Panc1 (cell line): Measurements from ENCODE around the gene FHIT. TPM values are rescaled to one million over a fixed set of nuclear protein-coding genes. Genes with fewer than 3 reads are reported as not detected.

ENCODE experiments used
- ATAC-seq: fragments of 200-7000 bp; cut with Tn5 transposase; 2 replicates; pipeline ENCODE4 v1.9.1; 2020; ENCODE audit warnings: mild to moderate bottlenecking, moderate library complexity
- BruUV-seq: library from RNA; stranded (reverse); fragments of 400-500 nt; replicated peaks from 2 replicates; lab custom pipeline; 2021; lab: Mats Ljungman, UMichigan
- CTCF ChIA-PET: fragments of 300-600 bp; sonication (Branson Sonifier 250); formaldehyde crosslinking; loops from one replicate; lab custom pipeline; 2022; ENCODE audit warnings: antibody characterized with exemption; lab: Charles Lee
- POLR2A ChIA-PET: fragments of 300-600 bp; sonication (Branson Sonifier 250); formaldehyde crosslinking; loops from one replicate; lab custom pipeline; 2022; ENCODE audit warnings: antibody characterized with exemption; lab: Charles Lee
- DNase-seq: peaks from one replicate; pipeline ENCODE4 v3.0.0-alpha.2; 2010; ENCODE audit warnings: low read depth, low spot score
- H3K27ac ChIP-seq: 2 replicates; pipeline ENCODE4 v1.5.1; 2011; ENCODE audit warnings: mild to moderate bottlenecking, low read length, inconsistent platforms
- H3K27me3 ChIP-seq: fragments of 200-500 bp; sonication (Bioruptor generic); 2 replicates; pipeline ENCODE4 v1.6.0; 2014; ENCODE audit warnings: low read length, inconsistent platforms; ENCODE audit not compliant: control insufficient read depth, insufficient read depth
- H3K36me3 ChIP-seq: fragments of 200-500 bp; sonication (Bioruptor generic); 2 replicates; pipeline ENCODE4 v1.5.1; 2014; ENCODE audit warnings: inconsistent platforms, mild to moderate bottlenecking, low read length, moderate library complexity; ENCODE audit not compliant: control insufficient read depth, insufficient read depth
- H3K4me1 ChIP-seq: 2 replicates; pipeline ENCODE4 v1.5.1; 2011; ENCODE audit warnings: inconsistent platforms, mild to moderate bottlenecking, low read length, moderate library complexity; ENCODE audit not compliant: control insufficient read depth, insufficient read depth
- H3K4me3 ChIP-seq, 2 experiments: 2 replicates each; pipeline ENCODE4 v1.5.1; 2011 to 2012; ENCODE audit warnings: low read depth in 2 of 2, low read length in 2 of 2, mild to moderate bottlenecking in 2 of 2, inconsistent platforms in 1 of 2, moderate library complexity in 1 of 2
- H3K9me3 ChIP-seq: fragments of 200-500 bp; sonication (Bioruptor generic); 2 replicates; pipeline ENCODE4 v1.5.1; 2014; ENCODE audit warnings: low read depth, mild to moderate bottlenecking, inconsistent platforms, low read length, moderate library complexity; ENCODE audit not compliant: control insufficient read depth, insufficient read depth
- POLR2AphosphoS5 ChIP-seq: IDR thresholded peaks from 2 replicates; pipeline ENCODE4 v1.6.1; 2012; ENCODE audit warnings: mild to moderate bottlenecking, low read depth, low read length, moderate library complexity
- SIN3A ChIP-seq: IDR thresholded peaks from 2 replicates; pipeline ENCODE4 v1.6.1; 2012; ENCODE audit warnings: low read depth, mild to moderate bottlenecking, low read length, moderate library complexity, borderline replicate concordance; ENCODE audit not compliant: insufficient read depth
- TCF7L2 ChIP-seq: IDR thresholded peaks from 2 replicates; pipeline ENCODE4 v1.6.1; 2011; ENCODE audit warnings: mild to moderate bottlenecking, low read depth, low read length, inconsistent platforms
- in situ Hi-C: cut with HindIII; loops from 2 replicates; pipeline ENCODE4 v1.10.0; 2016; ENCODE audit warnings: low sequenced_read_pairs, low pct_unique_long_range_greater_than_20kb
- intact Hi-C: fragments of 100-400 bp; cut with micrococcal nuclease; formaldehyde crosslinking; loops from one replicate; pipeline ENCODE4 v1.10.0; 2022; ENCODE audit not compliant: unreplicated experiment
- total RNA-seq: library from RNA; stranded (reverse); gene quantifications from one replicate; pipeline ENCODE4 v1.2.1, GENCODE V29; 2021; ENCODE audit not compliant: unreplicated experiment
- TF ChIP-seq, protein P1 (sequence below): fragments of 450-650 bp; IDR thresholded peaks from 2 replicates; pipeline ENCODE4 v1.5.1; 2017; ENCODE audit warnings: mild to moderate bottlenecking
- TF ChIP-seq, protein P2 (sequence below), 2 experiments: IDR thresholded peaks; 2 replicates each; pipeline ENCODE4 v1.6.1; 2011 to 2012; ENCODE audit warnings: low read depth in 2 of 2, control low read depth in 1 of 2, low read length in 1 of 2, mild to moderate bottlenecking in 1 of 2, moderate library complexity in 1 of 2; ENCODE audit not compliant: insufficient read depth in 1 of 2

FHIT gene
- total RNA-seq, 1 experiment from 2014 or later, result 2.2 TPM

DNA sequence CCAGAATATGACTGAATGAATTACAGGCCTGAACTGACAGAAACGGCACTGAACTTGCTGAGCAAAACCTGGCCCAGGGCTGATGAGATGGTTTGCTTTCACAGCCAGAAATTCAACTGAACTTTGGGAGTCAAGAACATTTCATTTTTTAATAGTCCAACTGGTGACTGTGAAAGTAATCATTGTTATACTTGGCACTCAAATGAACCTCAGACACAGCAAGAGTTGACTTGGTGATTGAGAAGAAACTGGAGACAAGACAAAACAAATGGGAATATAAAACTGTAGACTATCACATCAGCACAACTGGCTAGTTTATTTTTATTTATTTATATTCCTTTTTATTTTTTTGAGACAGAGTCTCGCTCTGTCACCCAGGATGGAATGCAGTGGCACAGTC, 1342.6 kb downstream of the FHIT start:
- in situ Hi-C loops, result no loop called here
- ChIA-PET CTCF (no interaction called here), POLR2A (no interaction called here)
- Histone ChIP-seq H3K27ac (no peak overlapping the region), H3K4me3 (no peak overlapping the region), H3K36me3 (no peaks in the 10 kb centered on the region), H3K4me1 (no peaks in the 10 kb centered on the region), H3K9me3 (no peaks in the 10 kb centered on the region), H3K27me3 (no peaks in the 10 kb centered on the region)
- intact Hi-C loops, result no loop called here
- no peak for DNase-seq
- no peak for ATAC-seq
- no TSS peak for BruUV-seq
- TF ChIP-seq, protein P1, sequence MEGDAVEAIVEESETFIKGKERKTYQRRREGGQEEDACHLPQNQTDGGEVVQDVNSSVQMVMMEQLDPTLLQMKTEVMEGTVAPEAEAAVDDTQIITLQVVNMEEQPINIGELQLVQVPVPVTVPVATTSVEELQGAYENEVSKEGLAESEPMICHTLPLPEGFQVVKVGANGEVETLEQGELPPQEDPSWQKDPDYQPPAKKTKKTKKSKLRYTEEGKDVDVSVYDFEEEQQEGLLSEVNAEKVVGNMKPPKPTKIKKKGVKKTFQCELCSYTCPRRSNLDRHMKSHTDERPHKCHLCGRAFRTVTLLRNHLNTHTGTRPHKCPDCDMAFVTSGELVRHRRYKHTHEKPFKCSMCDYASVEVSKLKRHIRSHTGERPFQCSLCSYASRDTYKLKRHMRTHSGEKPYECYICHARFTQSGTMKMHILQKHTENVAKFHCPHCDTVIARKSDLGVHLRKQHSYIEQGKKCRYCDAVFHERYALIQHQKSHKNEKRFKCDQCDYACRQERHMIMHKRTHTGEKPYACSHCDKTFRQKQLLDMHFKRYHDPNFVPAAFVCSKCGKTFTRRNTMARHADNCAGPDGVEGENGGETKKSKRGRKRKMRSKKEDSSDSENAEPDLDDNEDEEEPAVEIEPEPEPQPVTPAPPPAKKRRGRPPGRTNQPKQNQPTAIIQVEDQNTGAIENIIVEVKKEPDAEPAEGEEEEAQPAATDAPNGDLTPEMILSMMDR, result no peak
- TF ChIP-seq POLR2AphosphoS5 (no peak), SIN3A (no peak), TCF7L2 (no peak)
- TF ChIP-seq, protein P2, sequence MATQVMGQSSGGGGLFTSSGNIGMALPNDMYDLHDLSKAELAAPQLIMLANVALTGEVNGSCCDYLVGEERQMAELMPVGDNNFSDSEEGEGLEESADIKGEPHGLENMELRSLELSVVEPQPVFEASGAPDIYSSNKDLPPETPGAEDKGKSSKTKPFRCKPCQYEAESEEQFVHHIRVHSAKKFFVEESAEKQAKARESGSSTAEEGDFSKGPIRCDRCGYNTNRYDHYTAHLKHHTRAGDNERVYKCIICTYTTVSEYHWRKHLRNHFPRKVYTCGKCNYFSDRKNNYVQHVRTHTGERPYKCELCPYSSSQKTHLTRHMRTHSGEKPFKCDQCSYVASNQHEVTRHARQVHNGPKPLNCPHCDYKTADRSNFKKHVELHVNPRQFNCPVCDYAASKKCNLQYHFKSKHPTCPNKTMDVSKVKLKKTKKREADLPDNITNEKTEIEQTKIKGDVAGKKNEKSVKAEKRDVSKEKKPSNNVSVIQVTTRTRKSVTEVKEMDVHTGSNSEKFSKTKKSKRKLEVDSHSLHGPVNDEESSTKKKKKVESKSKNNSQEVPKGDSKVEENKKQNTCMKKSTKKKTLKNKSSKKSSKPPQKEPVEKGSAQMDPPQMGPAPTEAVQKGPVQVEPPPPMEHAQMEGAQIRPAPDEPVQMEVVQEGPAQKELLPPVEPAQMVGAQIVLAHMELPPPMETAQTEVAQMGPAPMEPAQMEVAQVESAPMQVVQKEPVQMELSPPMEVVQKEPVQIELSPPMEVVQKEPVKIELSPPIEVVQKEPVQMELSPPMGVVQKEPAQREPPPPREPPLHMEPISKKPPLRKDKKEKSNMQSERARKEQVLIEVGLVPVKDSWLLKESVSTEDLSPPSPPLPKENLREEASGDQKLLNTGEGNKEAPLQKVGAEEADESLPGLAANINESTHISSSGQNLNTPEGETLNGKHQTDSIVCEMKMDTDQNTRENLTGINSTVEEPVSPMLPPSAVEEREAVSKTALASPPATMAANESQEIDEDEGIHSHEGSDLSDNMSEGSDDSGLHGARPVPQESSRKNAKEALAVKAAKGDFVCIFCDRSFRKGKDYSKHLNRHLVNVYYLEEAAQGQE (IDR thresholded peaks at IDR 0.05; ENCODE audit: insufficient read depth in 1 of 2, low read depth in 2 of 2, low read length in 1 of 2), result no peak

DNA sequence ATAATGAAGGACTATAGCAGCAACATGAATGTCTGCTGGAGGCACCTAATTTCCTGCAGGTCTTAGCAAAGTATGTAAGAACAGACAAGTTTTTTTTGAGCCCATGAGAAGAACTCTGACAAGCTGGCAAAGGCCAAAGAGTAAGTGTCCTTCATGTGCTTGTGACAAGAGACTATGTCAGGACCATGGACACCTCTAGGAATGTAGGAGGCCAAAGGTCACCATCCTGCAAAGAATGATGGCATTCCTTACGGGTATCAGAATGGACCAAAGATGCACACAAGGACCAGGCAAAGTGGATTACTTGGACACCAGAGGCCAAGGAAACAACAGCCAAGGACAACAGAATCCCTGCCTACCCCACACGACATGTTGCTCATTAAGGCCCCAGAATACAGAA, 1343.0 kb downstream of the FHIT start:
- Histone ChIP-seq H3K4me1 (no peaks in the 10 kb centered on the region), H3K36me3 (no peaks in the 10 kb centered on the region), H3K27ac (no peak overlapping the region), H3K9me3 (no peaks in the 10 kb centered on the region), H3K4me3 (no peak overlapping the region), H3K27me3 (no peaks in the 10 kb centered on the region)
- ATAC-seq, result no peak
- ChIA-PET POLR2A (no interaction called here), CTCF (no interaction called here)
- in situ Hi-C loops, result no loop called here
- intact Hi-C loops, result no loop called here
- DNase-seq, result no peak
- no TSS peak for BruUV-seq
- TF ChIP-seq, protein P1, result no peak
- TF ChIP-seq TCF7L2, result no peak
- no peak for TF ChIP-seq SIN3A
- no peak for TF ChIP-seq POLR2AphosphoS5
- TF ChIP-seq, protein P2 (IDR thresholded peaks at IDR 0.05; ENCODE audit: insufficient read depth in 1 of 2, low read depth in 2 of 2, low read length in 1 of 2), result no peak
